ENCODE data around the gene VPS13C. TPM values are rescaled to one million over a fixed set of nuclear protein-coding genes. Genes with fewer than 3 reads are reported as not detected.

The VPS13C gene
- total and polyA plus RNA-seq, 2 donors (not counting 3 experiments of a cell fraction or from before 2014, with no cell fraction given): 10.8 to 60.3 TPM

DNA sequence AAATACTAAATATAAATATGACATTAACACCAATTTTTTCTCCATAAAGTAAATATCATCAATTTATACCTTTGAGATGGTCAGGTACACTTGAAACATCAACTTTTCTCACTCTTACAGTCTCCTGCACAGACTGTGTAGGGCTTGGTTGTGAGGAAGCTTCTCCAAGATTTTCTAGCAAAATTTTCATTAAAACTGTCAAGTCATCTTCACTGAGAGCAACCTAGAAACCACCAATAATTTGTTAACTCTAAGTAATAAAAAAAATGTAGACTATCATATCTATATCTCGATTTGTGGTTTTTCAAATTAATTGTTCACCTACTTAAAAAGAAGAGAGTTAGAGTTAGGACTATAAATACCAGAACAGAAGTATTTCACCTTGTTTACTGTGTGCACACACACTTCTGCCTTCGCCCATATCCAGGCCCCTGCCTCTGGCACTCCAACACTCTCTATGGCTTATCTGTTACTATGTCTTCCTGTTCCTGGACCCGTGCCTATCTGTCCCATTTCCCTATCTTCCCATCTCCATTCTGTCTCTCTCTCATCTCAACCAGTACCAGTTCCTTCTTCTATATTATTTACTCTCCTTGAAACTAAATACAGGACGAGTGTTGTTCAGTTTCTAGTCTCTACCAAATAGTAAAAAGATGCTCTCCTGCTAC, 123.6 kb downstream of the VPS13C start:
- peaks cover 0 to 2% of the 10 kb centered on the region in 2 experiments for H3K36me3 ChIP-seq (ENCODE audit: control insufficient read depth in 2 of 2, extremely low read depth in 1 of 2, insufficient read depth in 2 of 2, low read length in 2 of 2)
- no peaks in the 10 kb centered on the region for H3K9me1 ChIP-seq (replicated peaks; ENCODE audit: control insufficient read depth, extremely low read depth, insufficient read depth, low read length)
- TF ChIP-seq MYC (IDR thresholded peaks at IDR 0.05; ENCODE audit: low read depth, low read length) (no peak), JUN (IDR thresholded peaks at IDR 0.05; ENCODE audit: borderline replicate concordance, insufficient read depth, insufficient read length, low read depth) (no peak), POLR2AphosphoS5 (IDR thresholded peaks at IDR 0.05; ENCODE audit: insufficient read depth, low read depth, low read length) (no peak), GATA2 (IDR thresholded peaks at IDR 0.05; ENCODE audit: insufficient read depth, insufficient read length, low read depth, low read length) (no peak), FOS (IDR thresholded peaks at IDR 0.05; ENCODE audit: borderline replicate concordance, insufficient read depth, low read length) (no peak), POLR2A (IDR thresholded peaks at IDR 0.05; ENCODE audit: low read depth, low read length) (no peak), EZH2 (IDR thresholded peaks at IDR 0.05; ENCODE audit: borderline replicate concordance, low read depth, low read length, severe bottlenecking) (no peak)
- TF ChIP-seq, protein P1, sequence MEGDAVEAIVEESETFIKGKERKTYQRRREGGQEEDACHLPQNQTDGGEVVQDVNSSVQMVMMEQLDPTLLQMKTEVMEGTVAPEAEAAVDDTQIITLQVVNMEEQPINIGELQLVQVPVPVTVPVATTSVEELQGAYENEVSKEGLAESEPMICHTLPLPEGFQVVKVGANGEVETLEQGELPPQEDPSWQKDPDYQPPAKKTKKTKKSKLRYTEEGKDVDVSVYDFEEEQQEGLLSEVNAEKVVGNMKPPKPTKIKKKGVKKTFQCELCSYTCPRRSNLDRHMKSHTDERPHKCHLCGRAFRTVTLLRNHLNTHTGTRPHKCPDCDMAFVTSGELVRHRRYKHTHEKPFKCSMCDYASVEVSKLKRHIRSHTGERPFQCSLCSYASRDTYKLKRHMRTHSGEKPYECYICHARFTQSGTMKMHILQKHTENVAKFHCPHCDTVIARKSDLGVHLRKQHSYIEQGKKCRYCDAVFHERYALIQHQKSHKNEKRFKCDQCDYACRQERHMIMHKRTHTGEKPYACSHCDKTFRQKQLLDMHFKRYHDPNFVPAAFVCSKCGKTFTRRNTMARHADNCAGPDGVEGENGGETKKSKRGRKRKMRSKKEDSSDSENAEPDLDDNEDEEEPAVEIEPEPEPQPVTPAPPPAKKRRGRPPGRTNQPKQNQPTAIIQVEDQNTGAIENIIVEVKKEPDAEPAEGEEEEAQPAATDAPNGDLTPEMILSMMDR (IDR thresholded peaks at IDR 0.05; ENCODE audit: extremely low read depth in 1 of 2, insufficient read depth in 1 of 2, low read depth in 1 of 2, low read length in 2 of 2): no peak
- TF ChIP-seq, protein P2, sequence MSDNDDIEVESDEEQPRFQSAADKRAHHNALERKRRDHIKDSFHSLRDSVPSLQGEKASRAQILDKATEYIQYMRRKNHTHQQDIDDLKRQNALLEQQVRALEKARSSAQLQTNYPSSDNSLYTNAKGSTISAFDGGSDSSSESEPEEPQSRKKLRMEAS (IDR thresholded peaks at IDR 0.05; ENCODE audit: insufficient read depth, insufficient read length): no peak
- ChIA-PET CTCF (interaction anchor here (1.0 kb wide), 1 partner anchor 37 kb away, joined by 3 read pairs; no protein-coding TSS in a partner anchor), POLR2A (no interaction called here)
- H3K4me3 ChIP-seq (replicated peaks in 1 of 3; ENCODE audit: insufficient read depth in 1 of 3, low read depth in 1 of 3, low read length in 3 of 3): no peak overlapping the region
- H4K20me1 ChIP-seq (replicated peaks; ENCODE audit: control insufficient read depth, extremely low read depth, insufficient read depth, low read length): no peaks in the 10 kb centered on the region
- H3K4me1 ChIP-seq (ENCODE audit: control insufficient read depth, extremely low read depth, insufficient read depth, low read length): no peaks in the 10 kb centered on the region
- DNase-seq (ENCODE audit: low read depth, low spot score) (no peak), FAIRE-seq (no peak)
- dilution Hi-C loops (cut with MboI; ENCODE audit: extremely low pct_ligation_motif_present, low sequenced_read_pairs) (no loop called here), intact Hi-C loops (cut with micrococcal nuclease) (no loop called here)
- H3K4me2 ChIP-seq (ENCODE audit: insufficient read depth, low read length): no peak overlapping the region
- no peak overlapping the region for H2AFZ ChIP-seq (ENCODE audit: low read depth, low read length)
- no TSS peak for BruUV-seq (replicated peaks)
- no peaks in the 10 kb centered on the region for H3K27me3 ChIP-seq (ENCODE audit: control insufficient read depth in 2 of 2, insufficient read depth in 2 of 2, low read length in 2 of 2)
- H3K79me2 ChIP-seq (ENCODE audit: control insufficient read depth, insufficient read depth, low read length): no peaks in the 10 kb centered on the region
- no peaks in the 10 kb centered on the region for H3K9me3 ChIP-seq (replicated peaks; ENCODE audit: control insufficient read depth, insufficient read depth, low read length)
- H3K9ac ChIP-seq (replicated peaks; ENCODE audit: extremely low read depth, insufficient read depth, low read length): no peak overlapping the region
- no peak overlapping the region for H3K27ac ChIP-seq (ENCODE audit: insufficient read depth, low read depth, low read length)

Measured in endothelial cell of umbilical vein (primary cell).